AG04449 (cell line): ENCODE measurements around the gene TFF2.

ENCODE experiments used
- CTCF ChIA-PET: fragments of 350-600 bp; formaldehyde crosslinking; extraction: SDS; loops from one replicate; lab custom pipeline; 2021; ENCODE audit warnings: antibody characterized with exemption; lab: Yijun Ruan, JAX
- POLR2A ChIA-PET: fragments of 400-600, 350-600 bp; formaldehyde crosslinking; extraction: SDS; loops from one replicate; lab custom pipeline; 2020; ENCODE audit warnings: antibody characterized with exemption, inconsistent platforms; lab: Yijun Ruan, JAX
- DNase-seq: peaks from one replicate; pipeline ENCODE4 v3.0.0-alpha.2; 2010; ENCODE audit warnings: low read depth, low spot score
- H3K4me3 ChIP-seq: 2 replicates; pipeline ENCODE4 v1.5.1; 2011; ENCODE audit warnings: low read depth, mild to moderate bottlenecking, control low read depth, low read length
- CTCF ChIP-seq: IDR thresholded peaks from one replicate; pipeline ENCODE4 v1.5.1; 2011; ENCODE audit warnings: mild to moderate bottlenecking, moderate library complexity, low read length, control low read depth, inconsistent platforms; ENCODE audit not compliant: insufficient read depth; ENCODE audit errors: missing control alignments

TFF2 gene

GRCh38 chr21:42343556-42343955 is 7.2 kb downstream of the TFF2 start:
- DNase-seq, result no peak
- no peak for TF ChIP-seq CTCF
- CTCF ChIA-PET, result no interaction called here
- H3K4me3 ChIP-seq, result no peak overlapping the region
- POLR2A ChIA-PET, result no interaction called here

GRCh38 chr21:42343101-42343500 is 7.7 kb downstream of the TFF2 start:
- ChIA-PET POLR2A (no interaction called here), CTCF (no interaction called here)
- DNase-seq, result no peak
- TF ChIP-seq CTCF, result no peak
- H3K4me3 ChIP-seq, result no peak overlapping the region

GRCh38 chr21:42341776-42342542 is 8.8 kb downstream of the TFF2 start:
- ChIA-PET CTCF (no interaction called here), POLR2A (no interaction called here)
- H3K4me3 ChIP-seq, result no peak overlapping the region
- TF ChIP-seq CTCF, result no peak
- DNase-seq, result no peak

GRCh38 chr21:42340187-42341050 is 10.4 kb downstream of the TFF2 start:
- TF ChIP-seq CTCF, result no peak

GRCh38 chr21:42338729-42339715 is 11.8 kb downstream of the TFF2 start:
- DNase-seq, result no peak
- no peak for TF ChIP-seq CTCF
- no peak overlapping the region for H3K4me3 ChIP-seq
- ChIA-PET CTCF (no interaction called here), POLR2A (no interaction called here)

More at GRCh38 chr21:42340187-42341050, 10.4 kb downstream of the TFF2 start:
- CTCF ChIA-PET, result interaction anchor here (0.9 kb wide), 1 partner anchor 194 kb away, joined by 3 read pairs; no protein-coding TSS in a partner anchor
- H3K4me3 ChIP-seq, result no peak overlapping the region
- no peak for DNase-seq
- POLR2A ChIA-PET, result no interaction called here
